PC-9 (cell line): ENCODE data around the gene DDAH1. TPM values are rescaled to one million over a fixed set of nuclear protein-coding genes. Genes with fewer than 3 reads are reported as not detected.

Source experiments
- BruUV-seq: library from RNA; stranded (reverse); fragments of 400-500 nt; replicated peaks from 2 replicates; lab custom pipeline; 2021; lab: Mats Ljungman, UMichigan
- CTCF ChIA-PET: fragments of 300-600 bp; sonication (Branson Sonifier 250); formaldehyde crosslinking; loops from one replicate; lab custom pipeline; 2022; ENCODE audit warnings: antibody characterized with exemption; lab: Charles Lee
- POLR2A ChIA-PET: fragments of 300-600 bp; sonication (Branson Sonifier 250); formaldehyde crosslinking; loops from one replicate; lab custom pipeline; 2022; ENCODE audit warnings: antibody characterized with exemption; ENCODE audit not compliant: unreplicated experiment; lab: Charles Lee
- DNase-seq, 2 experiments: peaks; one replicate each; pipeline versions ENCODE4 v3.0.0 to v3.0.0-alpha.2; 2015 to 2022; ENCODE audit warnings: mixed read lengths in 1 of 2
- H2AFZ ChIP-seq: fragments of 200-600 bp; sonication (generic); 2 replicates; pipeline ENCODE4 v1.8.1; 2017; ENCODE audit warnings: antibody characterized with exemption
- H3F3A ChIP-seq: fragments of 200-600 bp; sonication (generic); 2 replicates; pipeline ENCODE4 v1.8.1; 2017; ENCODE audit warnings: antibody characterized with exemption, mild to moderate bottlenecking, low read depth; ENCODE audit not compliant: insufficient read depth
- H3K27ac ChIP-seq: fragments of 200-600 bp; sonication (generic); 2 replicates; pipeline ENCODE4 v1.6.1; 2016; ENCODE audit warnings: mixed run types
- H3K27me3 ChIP-seq: fragments of 200-600 bp; sonication (generic); 2 replicates; pipeline ENCODE4 v1.6.1; 2016; ENCODE audit warnings: low read depth, mixed run types; ENCODE audit not compliant: insufficient read depth
- H3K36me3 ChIP-seq: fragments of 200-600 bp; sonication (generic); 2 replicates; pipeline ENCODE4 v1.6.1; 2016; ENCODE audit warnings: low read depth, mixed run types
- H3K4me1 ChIP-seq: fragments of 200-600 bp; sonication (generic); replicated peaks from 2 replicates; pipeline ENCODE4 v1.6.1; 2016; ENCODE audit warnings: mixed run types; ENCODE audit not compliant: insufficient read depth
- H3K4me2 ChIP-seq: fragments of 200-600 bp; sonication (generic); 2 replicates; pipeline ENCODE4 v1.6.1; 2017; ENCODE audit warnings: mixed run types
- H3K4me3 ChIP-seq: fragments of 200-600 bp; sonication (generic); 2 replicates; pipeline ENCODE4 v1.6.1; 2016; ENCODE audit warnings: mixed run types
- H3K79me2 ChIP-seq: fragments of 200-600 bp; sonication (generic); 2 replicates; pipeline ENCODE4 v1.6.1; 2017; ENCODE audit warnings: low read depth, mixed run types
- H3K9me2 ChIP-seq: fragments of 200-600 bp; sonication (generic); 2 replicates; pipeline ENCODE4 v1.8.1; 2017; ENCODE audit warnings: mild to moderate bottlenecking; ENCODE audit not compliant: insufficient read depth
- H3K9me3 ChIP-seq: fragments of 200-600 bp; sonication (generic); 2 replicates; pipeline ENCODE4 v1.8.1; 2016; ENCODE audit warnings: low read depth; ENCODE audit not compliant: insufficient read depth
- H4K20me1 ChIP-seq: fragments of 200-600 bp; sonication (generic); 2 replicates; pipeline ENCODE4 v1.8.1; 2017; ENCODE audit not compliant: insufficient read depth
- EZH2 ChIP-seq: fragments of 200-600 bp; sonication (generic); IDR thresholded peaks from 2 replicates; pipeline ENCODE4 v1.8.0; 2017; ENCODE audit warnings: antibody characterized with exemption, low read depth
- intact Hi-C: fragments of 100-400 bp; cut with micrococcal nuclease; formaldehyde crosslinking; loops from one replicate; pipeline ENCODE4 v1.10.0; 2022; ENCODE audit not compliant: unreplicated experiment
- total RNA-seq: library from RNA; stranded (reverse); gene quantifications from 2 replicates; pipeline ENCODE4 v1.2.3, GENCODE V29; 2021
- TF ChIP-seq, protein P1 (sequence below): fragments of 200-600 bp; sonication (generic); conservative IDR thresholded peaks from 2 replicates; pipeline ENCODE4 v1.6.1; 2017; ENCODE audit warnings: mixed run types, antibody characterized with exemption, mild to moderate bottlenecking, moderate library complexity

Gene DDAH1
- total RNA-seq, 1 experiment from 2014 or later = 31.9 TPM

DNA sequence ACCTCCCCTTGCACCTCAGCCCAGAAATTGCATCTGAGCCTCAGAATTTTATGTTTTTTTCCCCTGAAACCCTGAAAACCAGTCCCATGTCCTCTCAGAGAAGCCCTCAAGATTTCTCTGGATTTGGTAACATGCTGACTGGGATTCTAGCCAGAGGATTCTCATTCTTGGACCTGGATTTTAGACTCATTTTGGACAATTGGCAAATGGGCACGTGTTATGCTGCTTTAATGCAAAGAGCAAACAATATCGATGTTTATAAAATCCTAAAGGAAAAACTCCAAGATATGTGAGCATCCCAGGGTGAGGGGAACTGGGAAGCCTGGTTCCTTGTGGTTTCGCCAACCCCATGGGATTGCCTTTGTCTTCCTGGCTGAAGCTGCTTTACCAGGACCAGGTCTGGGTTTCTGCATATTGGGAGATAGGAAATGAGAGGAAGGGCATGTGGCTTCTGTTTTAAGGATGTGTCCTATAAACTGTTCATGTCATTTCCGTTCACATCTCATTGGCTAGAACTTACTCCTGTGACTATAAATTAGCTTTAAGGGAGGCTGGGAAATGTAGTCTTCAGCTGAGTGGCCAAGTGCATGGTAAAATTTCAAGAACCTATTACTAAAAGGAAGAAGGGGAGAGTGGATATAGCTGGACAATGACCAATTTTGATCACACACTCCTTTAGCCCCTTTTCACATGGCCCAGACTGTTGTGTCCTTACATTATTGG lies 161.4 kb downstream of the DDAH1 start:
- Histone ChIP-seq H3K27ac (no peak overlapping the region), H2AFZ (no peak overlapping the region), H3K79me2 (no peaks in the 10 kb centered on the region), H3K4me1 (peaks cover 11% of the 10 kb centered on the region), H3F3A (peaks cover 19% of the 10 kb centered on the region), H3K27me3 (no peaks in the 10 kb centered on the region), H4K20me1 (no peaks in the 10 kb centered on the region), H3K4me2 (no peak overlapping the region), H3K9me3 (no peaks in the 10 kb centered on the region), H3K9me2 (no peaks in the 10 kb centered on the region), H3K4me3 (no peak overlapping the region), H3K36me3 (no peaks in the 10 kb centered on the region)
- POLR2A ChIA-PET = interaction anchor here (0.6 kb wide), 1 partner anchor 758 kb away, joined by 13 read pairs; no protein-coding TSS in a partner anchor
- TF ChIP-seq, protein P1, sequence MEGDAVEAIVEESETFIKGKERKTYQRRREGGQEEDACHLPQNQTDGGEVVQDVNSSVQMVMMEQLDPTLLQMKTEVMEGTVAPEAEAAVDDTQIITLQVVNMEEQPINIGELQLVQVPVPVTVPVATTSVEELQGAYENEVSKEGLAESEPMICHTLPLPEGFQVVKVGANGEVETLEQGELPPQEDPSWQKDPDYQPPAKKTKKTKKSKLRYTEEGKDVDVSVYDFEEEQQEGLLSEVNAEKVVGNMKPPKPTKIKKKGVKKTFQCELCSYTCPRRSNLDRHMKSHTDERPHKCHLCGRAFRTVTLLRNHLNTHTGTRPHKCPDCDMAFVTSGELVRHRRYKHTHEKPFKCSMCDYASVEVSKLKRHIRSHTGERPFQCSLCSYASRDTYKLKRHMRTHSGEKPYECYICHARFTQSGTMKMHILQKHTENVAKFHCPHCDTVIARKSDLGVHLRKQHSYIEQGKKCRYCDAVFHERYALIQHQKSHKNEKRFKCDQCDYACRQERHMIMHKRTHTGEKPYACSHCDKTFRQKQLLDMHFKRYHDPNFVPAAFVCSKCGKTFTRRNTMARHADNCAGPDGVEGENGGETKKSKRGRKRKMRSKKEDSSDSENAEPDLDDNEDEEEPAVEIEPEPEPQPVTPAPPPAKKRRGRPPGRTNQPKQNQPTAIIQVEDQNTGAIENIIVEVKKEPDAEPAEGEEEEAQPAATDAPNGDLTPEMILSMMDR = no peak
- TF ChIP-seq EZH2 = no peak
- intact Hi-C loops = no loop called here
- BruUV-seq = no TSS peak
- CTCF ChIA-PET = no interaction called here
- peak in 1 of 2 experiments; percentile 20 for DNase-seq

DNA sequence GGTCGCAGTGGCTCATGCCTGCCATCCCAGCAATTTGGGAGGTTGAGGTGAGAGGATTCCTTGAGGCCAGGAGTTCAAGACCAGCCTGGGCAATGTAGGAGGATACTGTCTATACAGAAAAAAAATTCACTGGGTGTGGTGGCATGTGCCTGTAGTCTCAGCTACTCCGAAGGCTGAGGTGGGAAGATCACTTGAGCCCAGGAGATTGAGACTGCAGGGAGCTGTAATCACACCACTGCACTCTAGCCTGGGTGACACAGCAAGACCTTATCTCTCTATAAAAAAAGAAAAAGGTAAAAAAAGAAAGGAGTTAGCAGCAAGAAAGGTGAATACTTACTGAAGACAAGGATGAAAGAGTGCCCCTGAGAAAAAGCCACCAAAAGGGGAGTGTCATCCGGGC lies 164.8 kb downstream of the DDAH1 start:
- Histone ChIP-seq H3K27me3 (no peaks in the 10 kb centered on the region), H3K4me3 (no peak overlapping the region), H3K27ac (no peak overlapping the region), H3K4me2 (no peak overlapping the region), H3K36me3 (no peaks in the 10 kb centered on the region), H3K9me2 (no peaks in the 10 kb centered on the region), H3F3A (peaks cover 50% of the 10 kb centered on the region), H3K79me2 (no peaks in the 10 kb centered on the region), H2AFZ (no peak overlapping the region), H3K9me3 (no peaks in the 10 kb centered on the region), H3K4me1 (peaks cover 43% of the 10 kb centered on the region), H4K20me1 (no peaks in the 10 kb centered on the region)
- DNase-seq = peak in 1 of 2 experiments; percentile 22
- no TSS peak for BruUV-seq
- no peak for TF ChIP-seq EZH2
- TF ChIP-seq, protein P1 = no peak
- CTCF ChIA-PET = no interaction called here
- POLR2A ChIA-PET = no interaction called here
- intact Hi-C loops = no loop called here

DNA sequence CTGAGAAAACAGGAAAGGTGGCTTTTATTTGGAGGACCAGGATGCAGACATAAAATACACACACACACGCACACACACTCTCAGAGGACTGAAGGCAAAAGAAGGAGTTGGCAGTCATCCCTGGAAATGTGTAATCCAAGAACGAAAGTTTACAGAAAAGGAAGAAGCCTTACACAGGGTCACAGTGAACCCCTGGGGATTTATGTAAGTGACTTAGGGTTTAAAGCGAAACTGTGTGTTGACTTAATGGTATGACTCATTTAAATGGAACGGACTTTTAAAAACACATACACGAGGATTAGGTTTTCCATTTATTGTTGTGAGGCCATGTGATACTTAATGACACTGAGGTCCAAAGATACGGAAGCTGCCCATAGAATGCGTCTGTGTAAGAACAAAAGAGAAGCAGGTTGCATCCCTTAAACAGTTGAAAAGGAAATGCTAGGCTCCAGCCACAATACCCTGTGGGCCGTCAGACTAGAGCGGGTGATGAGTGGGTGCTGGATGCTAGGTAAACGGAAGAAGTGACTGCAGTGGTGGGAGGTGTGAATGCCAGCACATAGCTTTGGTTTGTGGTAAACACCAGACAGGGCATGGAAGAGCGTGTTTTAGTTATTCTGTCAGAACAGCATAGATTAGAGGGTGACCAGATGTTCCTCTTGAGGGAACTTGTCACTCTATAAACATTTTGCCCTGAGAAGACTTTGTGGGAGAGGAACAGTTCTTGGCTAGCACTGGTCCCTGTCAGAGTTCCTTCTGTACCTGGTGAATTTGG lies 166.9 kb downstream of the DDAH1 start:
- no peaks in the 10 kb centered on the region for H3K27me3 ChIP-seq
- intact Hi-C loops = loop anchor here (1.0 kb wide), 4 partner anchors 22 to 97 kb away; partner anchors contain the start of genes BCL10 and SYDE2
- POLR2A ChIA-PET = interaction anchor here (0.6 to 1.7 kb wide), 3 partner anchors 22 to 153 kb away, joined by 3 to 8 read pairs (median 4); no protein-coding TSS in a partner anchor
- DNase-seq = peak; percentile 75 to 100
- peaks cover 62% of the 10 kb centered on the region for H3K4me1 ChIP-seq
- peak overlapping the region; percentile 93 for H3K27ac ChIP-seq
- no peaks in the 10 kb centered on the region for H3K36me3 ChIP-seq
- peak overlapping the region; percentile 76 for H3K4me2 ChIP-seq
- TF ChIP-seq EZH2 = no peak
- TF ChIP-seq, protein P1 = no peak
- H3K79me2 ChIP-seq = 0 out of 2 replicates have a peak, but pooled peaks cover 7% of the 10 kb centered on the region
- H3K4me3 ChIP-seq = peak overlapping the region; percentile 35; the same call in 1 of the 2 replicates
- H3K9me3 ChIP-seq = no peaks in the 10 kb centered on the region
- CTCF ChIA-PET = no interaction called here
- BruUV-seq = no TSS peak
- H3F3A ChIP-seq = peaks cover 57% of the 10 kb centered on the region
- no peaks in the 10 kb centered on the region for H4K20me1 ChIP-seq
- peak overlapping the region; percentile 26; the same call in 1 of the 2 replicates for H2AFZ ChIP-seq
- H3K9me2 ChIP-seq = no peaks in the 10 kb centered on the region
